Epidermal melanocyte (primary cell): ENCODE data around the gene PTPRG.

Source experiments
- DNase-seq: peaks from one replicate; pipeline ENCODE4 v3.0.0; 2011; ENCODE audit warnings: low spot score; ENCODE audit not compliant: insufficient read length

PTPRG gene

DNA sequence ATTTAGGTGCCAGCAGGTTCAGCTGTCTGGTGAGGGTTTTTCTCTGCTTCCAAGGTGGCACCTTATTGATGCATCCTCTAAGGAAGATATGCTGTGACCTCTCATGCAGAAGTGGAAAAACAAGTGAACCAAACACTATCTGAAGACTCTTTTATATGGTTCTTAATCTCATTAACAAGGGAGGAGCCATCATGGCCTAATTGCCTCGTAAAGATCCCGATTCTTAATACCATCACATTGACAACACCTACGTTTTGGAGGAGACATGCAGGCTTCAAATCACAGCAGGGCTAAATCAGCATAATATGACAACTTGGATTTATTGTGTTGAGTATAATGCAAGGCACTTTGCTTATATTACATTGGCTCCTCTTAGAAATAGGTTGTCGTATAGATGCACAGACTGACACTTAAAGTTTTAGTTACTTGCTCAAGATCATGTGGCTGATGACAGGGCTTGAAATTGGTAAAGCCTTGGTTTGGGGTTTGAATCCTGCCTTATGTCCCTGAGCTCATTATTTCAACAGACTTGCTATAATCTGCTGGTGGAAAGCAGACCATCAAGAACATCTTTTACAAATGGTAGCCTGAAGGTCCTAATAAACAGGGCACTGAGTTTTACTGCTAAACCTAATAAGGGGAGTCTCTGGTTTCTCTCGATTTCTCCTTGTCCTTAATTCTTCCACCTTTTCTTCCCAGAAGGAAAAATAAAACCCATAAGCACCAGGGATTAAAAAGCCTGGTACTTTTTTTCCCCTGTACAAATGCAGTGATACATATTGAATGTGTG lies 88.2 kb downstream of the PTPRG start:
- no peak for DNase-seq

DNA sequence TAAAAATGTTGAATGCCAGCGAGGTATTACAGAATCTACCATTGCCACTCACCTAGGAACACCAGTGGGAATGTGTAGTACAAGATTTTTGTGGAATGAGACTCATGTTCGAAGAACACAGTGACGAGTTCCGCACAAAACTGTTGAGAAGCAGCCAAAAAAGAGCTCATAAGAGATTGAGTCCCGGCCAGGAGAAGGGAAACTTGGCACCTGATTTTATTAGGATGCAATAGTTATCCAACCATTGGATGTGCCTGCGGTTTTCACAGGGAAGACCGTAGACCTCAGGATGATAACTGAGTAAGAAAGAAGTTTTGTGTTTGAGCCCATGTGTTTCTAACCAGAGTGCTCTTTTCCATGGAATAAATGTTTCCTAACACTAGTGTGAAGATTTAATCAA lies 88.9 kb downstream of the PTPRG start:
- no peak for DNase-seq

GRCh38 chr3:61650719-61651410 lies 89.5 kb downstream of the PTPRG start:
- no peak for DNase-seq

GRCh38 chr3:61657689-61658088 lies 96.3 kb downstream of the PTPRG start:
- no peak for DNase-seq

DNA sequence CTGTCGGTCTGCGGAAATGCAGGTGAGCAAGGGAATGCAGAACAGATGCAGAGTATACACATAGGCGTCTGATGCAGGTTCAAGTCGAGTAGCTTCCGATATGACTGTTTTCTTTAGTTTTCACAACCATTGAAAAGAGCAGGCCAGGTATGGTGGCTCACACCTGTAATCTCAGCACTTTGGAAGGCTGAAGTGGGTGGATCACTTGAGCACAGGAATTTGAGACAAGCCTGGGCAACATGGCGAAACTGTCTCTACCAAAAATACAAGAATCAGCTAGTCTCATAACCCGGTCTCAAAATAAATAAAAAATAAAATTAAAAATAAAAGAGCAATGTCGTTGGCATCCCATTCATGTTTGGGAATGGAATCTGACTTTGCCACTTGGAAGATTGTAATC lies 101.5 kb downstream of the PTPRG start:
- no peak for DNase-seq

GRCh38 chr3:61663356-61664104 lies 102.2 kb downstream of the PTPRG start:
- no peak for DNase-seq

DNA sequence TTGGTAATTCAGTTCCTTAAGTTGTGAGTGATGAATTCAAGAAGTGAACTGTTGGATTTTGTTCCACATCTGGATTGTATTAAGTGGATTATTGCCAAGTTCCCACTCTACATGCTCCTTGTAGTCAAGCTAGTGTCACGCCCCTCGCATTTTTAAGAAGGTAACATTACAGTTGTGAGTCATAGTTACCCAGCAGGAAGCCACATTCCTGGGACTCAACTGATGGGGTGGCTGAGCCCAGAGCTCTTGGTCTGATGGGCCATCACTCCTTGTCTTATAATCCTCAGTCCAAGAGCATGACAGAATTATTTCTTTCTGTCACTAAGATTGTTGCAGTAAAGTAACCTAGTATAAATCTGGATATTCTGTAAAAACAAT lies 102.7 kb downstream of the PTPRG start:
- no peak for DNase-seq

DNA sequence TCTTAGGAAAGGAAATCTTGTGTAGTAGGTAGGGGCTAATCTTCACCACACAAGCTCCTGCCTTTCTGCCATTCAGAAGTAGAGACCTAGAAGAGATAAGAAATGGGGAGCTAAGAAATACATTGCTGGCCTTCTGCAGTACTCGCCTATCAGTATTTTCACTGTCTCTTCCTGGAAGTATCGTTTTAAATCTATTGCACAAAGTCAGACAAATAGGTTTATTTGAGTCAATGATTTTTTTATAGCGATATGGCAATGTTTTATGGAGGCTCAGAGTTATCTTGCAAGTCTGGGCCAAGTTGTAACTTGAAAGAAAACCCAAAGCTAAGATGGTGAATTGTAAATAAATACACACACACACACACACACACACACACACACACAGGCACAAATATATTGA lies 103.8 kb downstream of the PTPRG start:
- DNase-seq: no peak

DNA sequence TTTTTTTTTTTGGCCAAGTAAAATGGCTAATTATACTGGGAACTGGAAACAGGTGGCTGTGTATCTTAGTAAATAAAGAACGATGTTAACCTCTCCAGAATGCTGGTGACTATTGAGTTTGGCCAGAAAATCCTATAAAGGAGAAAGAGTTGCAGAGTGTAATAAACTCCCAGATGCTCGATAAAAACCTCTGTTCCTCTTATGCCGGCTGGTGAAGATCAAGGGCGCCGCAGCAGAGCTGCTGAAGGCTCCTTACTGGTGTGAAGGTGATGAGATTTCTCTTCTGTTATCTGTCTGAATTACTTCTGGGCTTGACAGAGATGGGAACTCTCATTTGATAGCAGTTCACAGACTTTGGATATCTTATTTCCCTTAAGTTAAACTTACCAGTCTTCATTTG lies 104.6 kb downstream of the PTPRG start:
- DNase-seq: no peak

GRCh38 chr3:61666615-61667330 lies 105.4 kb downstream of the PTPRG start:
- no peak for DNase-seq

DNA sequence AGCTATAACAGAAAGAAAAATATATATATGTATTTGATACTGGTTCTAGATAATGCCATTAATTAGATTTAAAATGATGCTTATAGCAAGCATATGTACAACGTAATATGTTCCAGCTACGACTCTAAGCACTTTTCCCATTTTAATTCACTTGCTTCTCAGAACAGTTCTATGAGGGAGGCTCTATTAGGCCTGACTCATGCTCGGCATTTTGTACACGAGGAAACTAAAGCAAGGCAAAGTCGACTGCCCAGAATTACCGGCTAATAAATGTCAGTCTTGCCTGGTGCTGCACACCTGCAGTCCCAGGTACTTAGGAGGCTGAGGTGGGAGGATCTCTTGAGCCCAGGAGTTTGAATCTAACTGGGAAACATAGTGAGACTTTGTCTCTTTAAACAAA lies 106.0 kb downstream of the PTPRG start:
- DNase-seq: no peak

DNA sequence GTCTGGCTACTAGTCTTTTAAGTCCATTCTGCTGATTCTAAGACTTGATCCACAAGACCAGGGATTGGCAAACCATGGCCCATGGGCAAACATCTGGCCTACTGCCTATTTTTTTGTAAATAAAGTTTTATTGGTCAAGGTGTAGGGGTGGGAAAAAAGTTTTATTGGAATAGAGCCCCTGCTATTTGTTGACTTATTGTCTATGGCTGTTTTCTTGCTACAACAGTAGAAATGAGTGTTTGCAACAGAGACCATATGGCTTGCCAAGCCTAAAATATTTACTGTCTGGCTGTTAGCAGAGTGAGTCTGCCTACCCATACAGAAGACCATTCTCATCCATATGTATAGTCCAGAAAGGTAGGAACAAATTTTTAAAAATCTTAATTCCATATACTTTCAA lies 106.4 kb downstream of the PTPRG start:
- DNase-seq: no peak

DNA sequence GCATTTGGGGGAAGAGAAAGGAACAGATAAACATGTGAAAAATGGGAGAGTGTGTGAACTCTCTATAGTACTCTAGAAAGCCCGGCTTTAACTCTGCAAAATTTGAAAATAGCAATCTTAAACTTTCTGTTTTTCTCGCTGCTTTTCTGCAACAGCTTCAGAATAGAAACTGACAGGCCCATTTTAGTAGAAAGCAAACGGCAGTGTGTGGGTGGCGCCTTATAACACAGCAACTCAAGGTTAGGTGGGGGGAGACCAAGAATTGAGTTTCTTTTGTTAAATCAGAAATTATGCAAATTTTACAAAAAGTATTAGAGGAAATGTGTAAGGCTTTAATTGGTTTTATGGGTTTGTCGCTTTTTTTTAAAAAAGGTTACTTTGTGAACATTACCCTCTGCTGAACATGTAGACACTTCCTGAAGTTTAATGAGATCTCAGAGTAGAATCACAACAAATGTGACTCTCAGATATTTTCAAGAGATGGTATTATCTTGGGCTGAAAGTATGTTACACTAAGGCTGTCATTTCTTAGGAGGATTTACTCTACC lies 107.0 kb downstream of the PTPRG start:
- no peak for DNase-seq

- no peak for DNase-seq
These were observed 107.8 kb downstream of the PTPRG start for GRCh38 chr3:61669203-61669602.

DNA sequence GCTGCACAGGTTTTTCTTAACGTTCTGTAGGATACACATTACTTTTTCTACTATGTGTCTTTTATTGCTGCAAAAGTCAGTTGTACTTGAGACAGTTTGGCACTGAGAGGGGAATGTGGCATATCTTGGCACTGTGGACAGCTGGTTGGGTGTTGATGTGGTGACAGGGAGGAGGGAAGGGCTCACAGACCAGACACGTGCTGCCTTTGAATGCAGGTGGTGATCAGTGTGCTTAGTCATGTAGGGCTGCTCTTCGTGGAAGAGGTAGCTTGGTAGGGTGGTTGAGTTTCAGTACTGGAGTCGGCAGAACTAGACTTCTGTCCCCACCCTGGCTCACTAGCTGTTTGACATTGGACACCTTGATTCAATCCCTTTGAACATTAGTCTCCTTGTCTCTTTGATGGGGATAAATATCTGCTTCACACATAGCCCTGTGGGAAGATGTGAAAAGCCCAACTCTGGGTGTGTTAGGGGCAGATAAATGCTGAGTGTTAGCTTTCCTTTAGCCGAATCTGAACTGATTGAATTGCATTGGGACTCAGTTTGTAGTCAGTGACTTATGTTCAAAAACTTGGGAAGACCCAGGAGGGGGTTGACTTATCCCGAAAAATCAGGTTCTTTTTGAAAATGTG lies 108.4 kb downstream of the PTPRG start:
- DNase-seq: no peak

DNA sequence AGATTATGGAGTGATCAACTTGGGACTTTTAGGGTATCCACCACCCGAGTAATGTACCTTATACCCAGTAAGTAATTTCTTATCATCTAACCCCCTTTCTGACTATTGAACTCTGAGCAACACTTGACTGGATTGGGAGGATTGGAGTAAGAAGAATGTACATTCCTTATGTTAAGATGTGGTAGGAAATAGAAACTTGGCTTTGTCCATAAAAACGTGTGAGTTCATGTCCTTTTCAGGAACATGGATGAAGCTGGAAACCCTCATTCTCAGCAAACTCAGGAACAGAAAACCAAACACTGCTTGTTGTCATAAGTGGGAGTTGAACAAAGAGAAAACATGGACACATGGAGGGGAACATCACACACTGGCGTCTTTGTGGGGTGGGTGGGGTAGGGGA lies 112.3 kb downstream of the PTPRG start:
- DNase-seq: no peak

- DNase-seq: no peak
These were observed 113.2 kb downstream of the PTPRG start for GRCh38 chr3:61674596-61674995.

DNA sequence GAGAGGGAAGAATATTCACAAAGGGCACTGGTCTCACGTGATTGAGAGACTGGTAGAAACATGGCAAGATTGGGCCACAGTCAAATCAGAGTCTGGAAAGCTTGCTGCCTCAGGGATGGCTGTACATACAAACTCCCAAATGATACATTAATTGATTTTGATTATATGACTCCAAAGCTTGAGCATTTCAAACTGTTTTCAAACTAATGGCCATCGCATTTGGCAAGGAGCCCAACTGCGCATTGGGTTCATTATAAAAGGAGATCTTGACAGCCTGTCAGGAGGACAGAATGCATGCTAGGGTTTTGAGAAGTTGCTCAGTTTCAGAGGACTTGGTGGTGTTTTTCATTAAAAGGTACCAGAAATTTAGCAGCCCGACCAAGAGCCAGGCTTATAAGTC lies 117.7 kb downstream of the PTPRG start:
- DNase-seq: no peak

- DNase-seq: no peak
These were observed 119.2 kb downstream of the PTPRG start for GRCh38 chr3:61680617-61681016.

- no peak for DNase-seq
These were observed 120.3 kb downstream of the PTPRG start for GRCh38 chr3:61681636-61682035.
